Stimulated activated naive CD4-positive, alpha-beta T cell (primary cell): ENCODE data around the gene TNNT3.
"Not testable (repeated sequence)": the region's sequence is repeated elsewhere in the genome, so short reads cannot be mapped to it uniquely, and the experiment has no call there.

Source experiments
- DNase-seq, 6 experiments: peaks; one replicate each; lab custom pipeline; 2025; lab: John Stamatoyannopoulos, UW

Gene TNNT3

GRCh38 chr11:1881442-1882264 lies 37.9 kb upstream of the TNNT3 start:
- DNase-seq = peak in 1 of 6 experiments; percentile 41

GRCh38 chr11:1882265-1883238 lies 37.0 kb upstream of the TNNT3 start:
- peak; percentile 36 to 80 (median 69) for DNase-seq

- DNase-seq = no peak
These were observed 35.9 kb upstream of the TNNT3 start for GRCh38 chr11:1883346-1884302.

GRCh38 chr11:1884303-1884700 lies 35.2 kb upstream of the TNNT3 start:
- no peak for DNase-seq

GRCh38 chr11:1886551-1886950 lies 33.0 kb upstream of the TNNT3 start:
- not testable (repeated sequence) for DNase-seq

GRCh38 chr11:1887451-1888346 lies 31.8 kb upstream of the TNNT3 start:
- DNase-seq = no peak

GRCh38 chr11:1888347-1888753 lies 31.2 kb upstream of the TNNT3 start:
- DNase-seq = no peak

- DNase-seq = peak in 1 of 6 experiments; percentile 29
These were observed 30.7 kb upstream of the TNNT3 start for GRCh38 chr11:1888811-1889210.

GRCh38 chr11:1889224-1889930 lies 30.1 kb upstream of the TNNT3 start:
- DNase-seq = peak; percentile 53 to 83 (median 72)

GRCh38 chr11:1889941-1890855 lies 29.3 kb upstream of the TNNT3 start:
- DNase-seq = peak in 2 of 6 experiments; percentile 43 to 50

GRCh38 chr11:1890856-1891830 lies 28.4 kb upstream of the TNNT3 start:
- DNase-seq = peak in 1 of 6 experiments; percentile 29

- no peak for DNase-seq
These were observed 27.7 kb upstream of the TNNT3 start, which contains the start of gene PRR33 for GRCh38 chr11:1891831-1892115. Gene PRR33 (minus strand): TSS chr11:1891895. CDS start chr11:1890584, 1,311 bp downstream.

GRCh38 chr11:1892116-1892515 lies 27.4 kb upstream of the TNNT3 start:
- DNase-seq = no peak

- no peak for DNase-seq
These were observed 26.9 kb upstream of the TNNT3 start for GRCh38 chr11:1892558-1892957.

GRCh38 chr11:1893581-1894359 lies 25.7 kb upstream of the TNNT3 start:
- DNase-seq = no peak

GRCh38 chr11:1894759-1895158 lies 24.7 kb upstream of the TNNT3 start:
- no peak for DNase-seq

GRCh38 chr11:1896468-1896867 lies 23.0 kb upstream of the TNNT3 start:
- no peak for DNase-seq
